ENCODE data around the gene SLC22A24. TPM values are rescaled to one million over a fixed set of nuclear protein-coding genes. Genes with fewer than 3 reads are reported as not detected.

Gene SLC22A24
- total RNA-seq: 0.13 TPM in 1 of 2 replicates, not detected in the other
- polyA plus RNA-seq: not detected in 2 replicates

- no peaks in the 10 kb centered on the region for H3K9me3 ChIP-seq (ENCODE audit: low read depth)
- no peak within 1 kb of the TSS for H3K4me2 ChIP-seq
- DNase-seq (ENCODE audit: low spot score): no peak
- WGBS (ENCODE audit: low lambda C conversion rate, missing lambda C conversion rate): 67% methylated on average over 1 of the region's 1 CpG
- H3K36me3 ChIP-seq (replicated peaks; ENCODE audit: insufficient read depth, low read depth): no peaks in the 10 kb centered on the region
- TF ChIP-seq, protein P1, sequence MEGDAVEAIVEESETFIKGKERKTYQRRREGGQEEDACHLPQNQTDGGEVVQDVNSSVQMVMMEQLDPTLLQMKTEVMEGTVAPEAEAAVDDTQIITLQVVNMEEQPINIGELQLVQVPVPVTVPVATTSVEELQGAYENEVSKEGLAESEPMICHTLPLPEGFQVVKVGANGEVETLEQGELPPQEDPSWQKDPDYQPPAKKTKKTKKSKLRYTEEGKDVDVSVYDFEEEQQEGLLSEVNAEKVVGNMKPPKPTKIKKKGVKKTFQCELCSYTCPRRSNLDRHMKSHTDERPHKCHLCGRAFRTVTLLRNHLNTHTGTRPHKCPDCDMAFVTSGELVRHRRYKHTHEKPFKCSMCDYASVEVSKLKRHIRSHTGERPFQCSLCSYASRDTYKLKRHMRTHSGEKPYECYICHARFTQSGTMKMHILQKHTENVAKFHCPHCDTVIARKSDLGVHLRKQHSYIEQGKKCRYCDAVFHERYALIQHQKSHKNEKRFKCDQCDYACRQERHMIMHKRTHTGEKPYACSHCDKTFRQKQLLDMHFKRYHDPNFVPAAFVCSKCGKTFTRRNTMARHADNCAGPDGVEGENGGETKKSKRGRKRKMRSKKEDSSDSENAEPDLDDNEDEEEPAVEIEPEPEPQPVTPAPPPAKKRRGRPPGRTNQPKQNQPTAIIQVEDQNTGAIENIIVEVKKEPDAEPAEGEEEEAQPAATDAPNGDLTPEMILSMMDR (IDR thresholded peaks at IDR 0.05; ENCODE audit: poor library complexity): no peak
- TF ChIP-seq EZH2 (IDR thresholded peaks at IDR 0.05; ENCODE audit: borderline replicate concordance): no peak
- no peak for TF ChIP-seq EZH2phosphoT487 (IDR thresholded peaks at IDR 0.05; ENCODE audit: low read depth, severe bottlenecking, unreplicated experiment)
- no peaks in the 10 kb centered on the region for H3K4me1 ChIP-seq (ENCODE audit: insufficient read depth)
- H3K4me3 ChIP-seq: no peak within 1 kb of the TSS
- H2AFZ ChIP-seq: no peak within 1 kb of the TSS
- no peaks in the 10 kb centered on the region for H3K9me2 ChIP-seq (replicated peaks; ENCODE audit: insufficient read depth)
- H3K27ac ChIP-seq: no peak within 1 kb of the TSS
- no peaks in the 10 kb centered on the region for H3K79me2 ChIP-seq
- H4K20me1 ChIP-seq (ENCODE audit: insufficient read depth, poor library complexity, severe bottlenecking): no peaks in the 10 kb centered on the region
- H3K27me3 ChIP-seq: no peaks in the 10 kb centered on the region
Observed at GRCh38 chr11:63144121-63144520, at the start of gene SLC22A24. TSS of gene SLC22A24 (minus strand) at chr11:63144221. CDS start at chr11:63143779, 442 bp downstream.

GRCh38 chr11:63180536-63180935 lies 36.5 kb upstream of the SLC22A24 start:
- peaks cover 3% of the 10 kb centered on the region for H3K27me3 ChIP-seq
- no peaks in the 10 kb centered on the region for H3K79me2 ChIP-seq
- TF ChIP-seq EZH2phosphoT487 (IDR thresholded peaks at IDR 0.05; ENCODE audit: low read depth, severe bottlenecking, unreplicated experiment) (no peak), EZH2 (IDR thresholded peaks at IDR 0.05; ENCODE audit: borderline replicate concordance) (no peak)
- TF ChIP-seq, protein P1 (IDR thresholded peaks at IDR 0.05; ENCODE audit: poor library complexity): no peak
- H3K9me2 ChIP-seq (replicated peaks; ENCODE audit: insufficient read depth): no peaks in the 10 kb centered on the region
- WGBS (ENCODE audit: low lambda C conversion rate, missing lambda C conversion rate): 91% methylated on average over 1 of the region's 1 CpG
- no peak overlapping the region for H3K4me2 ChIP-seq
- H4K20me1 ChIP-seq (ENCODE audit: insufficient read depth, poor library complexity, severe bottlenecking): no peaks in the 10 kb centered on the region
- H3K4me3 ChIP-seq: no peak overlapping the region
- no peak for DNase-seq (ENCODE audit: low spot score)
- no peaks in the 10 kb centered on the region for H3K4me1 ChIP-seq (ENCODE audit: insufficient read depth)
- H2AFZ ChIP-seq: no peak overlapping the region
- H3K36me3 ChIP-seq (replicated peaks; ENCODE audit: insufficient read depth, low read depth): no peaks in the 10 kb centered on the region
- H3K9me3 ChIP-seq (ENCODE audit: low read depth): no peaks in the 10 kb centered on the region
- no peak overlapping the region for H3K27ac ChIP-seq

DNA sequence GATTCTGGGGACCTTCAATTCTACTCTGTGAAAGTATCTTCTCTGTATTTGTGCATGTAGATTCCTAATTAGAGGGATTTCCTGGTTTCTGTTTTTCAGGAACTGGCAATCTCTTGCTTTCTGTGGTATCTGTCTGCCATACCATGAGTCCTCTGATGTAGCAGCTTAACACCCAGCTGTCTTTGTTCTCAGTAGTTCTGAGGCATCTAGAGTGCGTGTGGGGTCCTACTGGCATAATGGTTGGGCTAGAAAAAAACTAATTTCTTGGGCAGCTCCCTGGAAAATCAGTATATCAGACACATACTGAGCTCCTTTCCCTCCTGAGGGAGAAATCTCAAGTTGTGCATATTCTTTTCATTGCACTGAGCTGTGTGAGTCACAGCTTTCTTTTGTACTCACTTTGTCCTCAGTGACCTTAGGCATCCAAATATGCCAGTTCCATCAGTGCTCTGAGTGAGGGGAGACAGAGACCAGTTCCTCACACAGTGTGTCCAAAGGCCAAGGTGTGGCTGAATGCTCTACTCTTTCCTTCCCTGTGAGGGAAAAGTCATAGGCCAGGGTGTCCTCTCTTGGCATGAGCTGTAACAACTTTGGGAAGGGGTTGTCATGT lies 35.5 kb upstream of the SLC22A24 start:
- Histone ChIP-seq H3K4me2 (no peak overlapping the region), H3K27ac (no peak overlapping the region), H4K20me1 (ENCODE audit: insufficient read depth, poor library complexity, severe bottlenecking) (no peaks in the 10 kb centered on the region), H3K4me1 (ENCODE audit: insufficient read depth) (no peaks in the 10 kb centered on the region), H3K9me3 (ENCODE audit: low read depth) (no peaks in the 10 kb centered on the region), H2AFZ (no peak overlapping the region), H3K27me3 (peaks cover 3% of the 10 kb centered on the region), H3K4me3 (no peak overlapping the region), H3K36me3 (replicated peaks; ENCODE audit: insufficient read depth, low read depth) (no peaks in the 10 kb centered on the region), H3K9me2 (replicated peaks; ENCODE audit: insufficient read depth) (no peaks in the 10 kb centered on the region), H3K79me2 (no peaks in the 10 kb centered on the region)
- 58% methylated on average over 1 of the region's 1 CpG for WGBS (ENCODE audit: low lambda C conversion rate, missing lambda C conversion rate)
- TF ChIP-seq, protein P1 (IDR thresholded peaks at IDR 0.05; ENCODE audit: poor library complexity): no peak
- TF ChIP-seq EZH2 (IDR thresholded peaks at IDR 0.05; ENCODE audit: borderline replicate concordance): no peak
- TF ChIP-seq EZH2phosphoT487 (IDR thresholded peaks at IDR 0.05; ENCODE audit: low read depth, severe bottlenecking, unreplicated experiment): no peak
- DNase-seq (ENCODE audit: low spot score): no peak

Data from hepatocyte (in vitro differentiated cells).